OCI-LY7 (cell line): ENCODE data around the gene ISYNA1.

ENCODE experiments used
- EZH2phosphoT487 ChIP-seq: fragments of 200-600 bp; sonication (generic); IDR thresholded peaks from 2 replicates; pipeline ENCODE4 v1.6.1; 2018; ENCODE audit warnings: low read depth, borderline replicate concordance, mild to moderate bottlenecking, mixed run types, antibody characterized with exemption, low read length, moderate library complexity, mixed read lengths
- TF ChIP-seq, protein P1 (sequence below): fragments of 200-600 bp; sonication (generic); conservative IDR thresholded peaks from 2 replicates; pipeline ENCODE4 v1.5.1; 2014; ENCODE audit warnings: mild to moderate bottlenecking, antibody characterized with exemption, low read length, moderate library complexity, mixed read lengths

DNA sequence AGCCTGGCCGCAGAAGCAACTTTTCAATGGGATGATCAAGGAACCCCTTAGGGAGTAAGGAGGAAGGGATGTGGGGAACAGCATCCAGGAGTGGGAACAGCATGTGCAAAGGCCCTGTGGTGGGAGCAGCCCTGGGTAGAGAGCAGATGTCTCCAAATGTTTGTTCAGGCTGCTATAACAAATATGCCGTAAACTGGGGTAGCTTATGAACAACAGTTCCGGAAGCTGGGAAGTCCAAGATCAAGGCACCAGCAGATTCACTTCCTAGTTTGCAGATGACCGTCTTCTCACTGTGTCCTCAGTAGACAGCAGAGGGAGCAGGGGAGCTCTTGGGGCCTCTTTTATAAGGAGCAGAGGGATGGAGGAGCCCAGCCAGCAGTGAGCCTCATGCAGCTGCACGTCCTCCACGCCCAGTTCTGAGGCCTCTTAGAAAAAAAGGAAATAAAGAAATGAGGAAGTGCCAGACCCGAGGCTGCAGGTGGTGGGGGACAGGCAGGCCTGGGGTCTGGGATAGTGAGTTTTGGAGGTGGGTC is 36.3 kb downstream of the ISYNA1 start:
- TF ChIP-seq, protein P1, sequence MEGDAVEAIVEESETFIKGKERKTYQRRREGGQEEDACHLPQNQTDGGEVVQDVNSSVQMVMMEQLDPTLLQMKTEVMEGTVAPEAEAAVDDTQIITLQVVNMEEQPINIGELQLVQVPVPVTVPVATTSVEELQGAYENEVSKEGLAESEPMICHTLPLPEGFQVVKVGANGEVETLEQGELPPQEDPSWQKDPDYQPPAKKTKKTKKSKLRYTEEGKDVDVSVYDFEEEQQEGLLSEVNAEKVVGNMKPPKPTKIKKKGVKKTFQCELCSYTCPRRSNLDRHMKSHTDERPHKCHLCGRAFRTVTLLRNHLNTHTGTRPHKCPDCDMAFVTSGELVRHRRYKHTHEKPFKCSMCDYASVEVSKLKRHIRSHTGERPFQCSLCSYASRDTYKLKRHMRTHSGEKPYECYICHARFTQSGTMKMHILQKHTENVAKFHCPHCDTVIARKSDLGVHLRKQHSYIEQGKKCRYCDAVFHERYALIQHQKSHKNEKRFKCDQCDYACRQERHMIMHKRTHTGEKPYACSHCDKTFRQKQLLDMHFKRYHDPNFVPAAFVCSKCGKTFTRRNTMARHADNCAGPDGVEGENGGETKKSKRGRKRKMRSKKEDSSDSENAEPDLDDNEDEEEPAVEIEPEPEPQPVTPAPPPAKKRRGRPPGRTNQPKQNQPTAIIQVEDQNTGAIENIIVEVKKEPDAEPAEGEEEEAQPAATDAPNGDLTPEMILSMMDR = peak; percentile 78
- TF ChIP-seq EZH2phosphoT487 = no peak
